ENCODE data around the gene SAP25.

Gene SAP25

GRCh38 chr7:100589341-100589947 is 15.7 kb upstream of the SAP25 start:
- Histone ChIP-seq H3K9ac (peak overlapping the region in 2 of 11 experiments; percentile 8 to 42; a peak in 1 of 22 replicates), H3K36me3 (no peaks in the 10 kb centered on the region), H3K27ac (no peak overlapping the region), H4K20me1 (peaks cover 0 to 15% (median 13%) of the 10 kb centered on the region in 11 experiments; a peak in 15 of 22 replicates), H3K9me3 (replicated peaks in 1 of 11) (no peaks in the 10 kb centered on the region), H3K4me3 (no peak overlapping the region), H3K4me2 (peak overlapping the region in 10 of 11 experiments; percentile 34 to 75 (median 60); a peak in 14 of 22 replicates), H3K27me3 (peaks cover 0 to 14% (median 8%) of the 10 kb centered on the region in 11 experiments; a peak in 8 of 22 replicates), H3K4me1 (peaks cover 27 to 36% (median 30%) of the 10 kb centered on the region in 10 experiments)
- no peak for TF ChIP-seq Cebpa-rat (IDR thresholded peaks at IDR 0.05)

- peaks cover 2 to 21% (median 15%) of the 10 kb centered on the region in 11 experiments; a peak in 19 of 22 replicates for H4K20me1 ChIP-seq
- peaks cover 0 to 14% (median 8%) of the 10 kb centered on the region in 11 experiments; a peak in 8 of 22 replicates for H3K27me3 ChIP-seq
- H3K9me3 ChIP-seq (replicated peaks in 1 of 11), result no peaks in the 10 kb centered on the region
- no peak for TF ChIP-seq Cebpa-rat (IDR thresholded peaks at IDR 0.05)
- H3K36me3 ChIP-seq, result no peaks in the 10 kb centered on the region
- no peak overlapping the region for H3K27ac ChIP-seq
- peaks cover 28 to 38% (median 35%) of the 10 kb centered on the region in 10 experiments for H3K4me1 ChIP-seq
- no peak overlapping the region for H3K9ac ChIP-seq
- no peak overlapping the region for H3K4me3 ChIP-seq
- H3K4me2 ChIP-seq, result peak overlapping the region in 1 of 11 experiments; percentile 91; a peak in 1 of 22 replicates
These were observed 14.7 kb upstream of the SAP25 start for GRCh38 chr7:100588438-100588837.

DNA sequence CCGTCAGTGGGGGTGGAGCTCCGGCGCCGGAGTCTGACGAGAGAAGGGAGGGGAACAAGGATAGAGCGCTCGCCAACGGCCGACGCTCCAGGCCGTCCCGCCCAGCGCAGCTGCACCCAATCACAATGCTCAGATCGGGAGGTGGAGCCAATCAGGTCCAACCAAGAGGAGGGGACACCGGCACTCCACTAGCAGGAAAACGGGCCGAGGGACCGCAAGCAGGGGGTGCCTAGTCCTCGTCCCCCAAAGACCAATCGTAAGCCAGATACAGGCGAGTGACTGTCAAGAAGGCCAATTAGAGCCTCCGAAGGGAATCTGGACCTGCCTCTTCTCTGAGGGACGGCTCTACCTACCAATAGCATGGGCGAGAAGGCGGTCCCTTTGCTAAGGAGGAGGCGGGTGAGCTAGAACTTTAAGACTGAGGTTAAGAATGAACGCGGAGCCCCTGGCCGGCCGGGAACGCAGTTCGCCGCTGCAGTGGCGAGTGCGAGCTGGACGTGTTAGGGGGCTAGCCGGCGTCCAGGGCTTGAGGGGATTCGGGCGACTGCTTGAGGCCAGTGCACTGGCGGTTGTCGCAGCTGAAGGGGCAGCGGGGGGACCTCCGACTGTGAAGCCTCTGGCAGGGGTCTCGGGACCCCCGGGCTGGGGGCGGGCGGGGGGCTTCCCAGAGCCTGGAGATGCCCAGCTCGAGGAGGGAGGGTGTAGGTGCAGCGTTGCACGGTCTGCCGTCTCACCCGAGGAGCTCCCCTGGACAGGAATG is 12.7 kb upstream of the SAP25 start, which contains the start of gene FBXO24:
Gene FBXO24, plus strand, starts transcription at position 63 of the 760 bp plus-strand sequence. Its CDS starts 298 bp downstream, at position 361.
- peak within 1 kb of the TSS; percentile 94 to 100 (median 99) for H3K4me2 ChIP-seq
- H3K9ac ChIP-seq, result peak within 1 kb of the TSS; percentile 90 to 98 (median 95)
- H3K9me3 ChIP-seq (replicated peaks in 1 of 11), result no peaks in the 10 kb centered on the region
- peaks cover 10 to 16% (median 13%) of the 10 kb centered on the region in 11 experiments for H3K36me3 ChIP-seq
- peak within 1 kb of the TSS; percentile 84 to 99 (median 94) for H3K4me3 ChIP-seq
- H4K20me1 ChIP-seq, result peaks cover 22 to 41% (median 35%) of the 10 kb centered on the region in 11 experiments
- peaks cover 0 to 14% (median 8%) of the 10 kb centered on the region in 11 experiments; a peak in 8 of 22 replicates for H3K27me3 ChIP-seq
- TF ChIP-seq Cebpa-rat (IDR thresholded peaks at IDR 0.05), result no peak
- peak within 1 kb of the TSS; percentile 83 to 98 (median 94) for H3K27ac ChIP-seq
- H3K4me1 ChIP-seq, result peaks cover 48 to 58% (median 55%) of the 10 kb centered on the region in 10 experiments

DNA sequence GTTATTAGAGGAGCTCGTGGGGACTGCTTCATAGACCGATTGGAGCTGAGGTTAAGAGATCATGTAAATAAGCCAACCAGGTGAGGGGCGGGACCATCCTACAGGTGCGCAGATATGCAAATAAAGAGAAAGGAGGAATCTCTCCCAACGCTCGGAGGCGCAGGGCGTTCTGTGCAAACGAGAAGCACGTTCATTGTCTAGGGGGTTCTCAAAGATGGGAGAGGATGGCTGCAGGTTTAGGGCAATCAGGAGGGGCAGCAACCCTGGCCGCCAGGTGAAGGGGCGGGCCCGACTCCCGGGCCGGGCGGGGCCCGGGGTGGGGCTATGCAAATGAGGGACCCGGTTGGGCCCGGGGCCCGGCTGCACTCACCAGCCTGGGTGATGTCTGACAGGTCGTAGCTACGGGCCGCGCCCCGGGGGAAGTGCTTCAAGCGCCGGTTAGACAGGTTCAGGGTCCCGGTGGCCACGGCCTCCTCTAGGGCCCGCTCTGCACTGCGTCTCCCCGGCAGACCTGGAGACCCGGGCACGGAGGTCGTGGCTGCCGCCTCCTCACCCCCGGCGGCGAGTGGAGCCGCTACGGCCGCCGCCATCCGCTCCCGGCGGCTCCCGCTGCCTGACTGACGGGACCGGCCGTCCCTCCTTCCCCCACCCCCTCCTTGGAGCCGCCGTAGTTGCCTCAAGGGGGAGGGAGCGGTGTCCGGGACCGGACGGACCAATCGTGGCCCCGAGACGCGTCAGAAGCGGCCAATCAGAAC is 12.0 kb upstream of the SAP25 start, which contains the start of gene LRCH4:
Gene LRCH4, minus strand, starts transcription at position 619 of the 755 bp plus-strand sequence. Its CDS starts 29 bp downstream, at position 590.
- H3K4me2 ChIP-seq, result peak within 1 kb of the TSS; percentile 94 to 100 (median 99)
- H3K4me1 ChIP-seq, result peaks cover 53 to 63% (median 56%) of the 10 kb centered on the region in 10 experiments
- TF ChIP-seq Cebpa-rat (IDR thresholded peaks at IDR 0.05), result no peak
- H3K9me3 ChIP-seq (replicated peaks in 1 of 11), result no peaks in the 10 kb centered on the region
- H3K27ac ChIP-seq, result peak within 1 kb of the TSS; percentile 83 to 98 (median 94)
- peak within 1 kb of the TSS; percentile 84 to 99 (median 94) for H3K4me3 ChIP-seq
- peak within 1 kb of the TSS; percentile 90 to 98 (median 95) for H3K9ac ChIP-seq
- peaks cover 30 to 49% (median 42%) of the 10 kb centered on the region in 11 experiments for H4K20me1 ChIP-seq
- peaks cover 18 to 23% (median 21%) of the 10 kb centered on the region in 11 experiments for H3K36me3 ChIP-seq
- H3K27me3 ChIP-seq, result peaks cover 0 to 14% (median 8%) of the 10 kb centered on the region in 11 experiments; a peak in 8 of 22 replicates

- peak overlapping the region; percentile 83 to 98 (median 94); a peak in 21 of 22 replicates for H3K27ac ChIP-seq
- H3K9me3 ChIP-seq (replicated peaks in 1 of 11), result no peaks in the 10 kb centered on the region
- H3K27me3 ChIP-seq, result peaks cover 0 to 6% (median 2%) of the 10 kb centered on the region in 11 experiments; a peak in 6 of 22 replicates
- peaks cover 45 to 56% (median 51%) of the 10 kb centered on the region in 10 experiments for H3K4me1 ChIP-seq
- H3K4me2 ChIP-seq, result peak overlapping the region; percentile 94 to 100 (median 99)
- peaks cover 26 to 31% (median 29%) of the 10 kb centered on the region in 11 experiments for H3K36me3 ChIP-seq
- H3K9ac ChIP-seq, result peak overlapping the region; percentile 90 to 98 (median 95)
- H4K20me1 ChIP-seq, result peaks cover 38 to 53% (median 50%) of the 10 kb centered on the region in 11 experiments
- TF ChIP-seq Cebpa-rat (IDR thresholded peaks at IDR 0.05), result no peak
- peak overlapping the region; percentile 84 to 99 (median 94) for H3K4me3 ChIP-seq
These were observed 11.2 kb upstream of the SAP25 start for GRCh38 chr7:100584683-100585510.

- no peak for TF ChIP-seq Cebpa-rat (IDR thresholded peaks at IDR 0.05)
- Histone ChIP-seq H3K4me2 (peak overlapping the region; percentile 94 to 100 (median 99)), H3K36me3 (peaks cover 33 to 39% (median 36%) of the 10 kb centered on the region in 11 experiments), H3K9me3 (replicated peaks in 1 of 11) (no peaks in the 10 kb centered on the region), H3K27ac (peak overlapping the region; percentile 66 to 98 (median 94)), H3K27me3 (no peaks in the 10 kb centered on the region), H3K4me1 (peaks cover 40 to 50% (median 45%) of the 10 kb centered on the region in 10 experiments), H3K9ac (peak overlapping the region; percentile 90 to 98 (median 95)), H3K4me3 (peak overlapping the region; percentile 84 to 99 (median 94)), H4K20me1 (peaks cover 44 to 61% (median 52%) of the 10 kb centered on the region in 11 experiments)
These were observed 10.5 kb upstream of the SAP25 start for GRCh38 chr7:100584054-100584682.

Data from BLaER1 treated with 17β-estradiol and CSF1 and Interleukin-3, amounts not matched to agents 10 nM and 100 nM (cell line).